ENCODE measurements around the gene UBL3. TPM values are rescaled to one million over a fixed set of nuclear protein-coding genes. Genes with fewer than 3 reads are reported as not detected.

The UBL3 gene
- total RNA-seq, 2 experiments from 2014 or later, result 7.2 to 8.1 TPM

DNA sequence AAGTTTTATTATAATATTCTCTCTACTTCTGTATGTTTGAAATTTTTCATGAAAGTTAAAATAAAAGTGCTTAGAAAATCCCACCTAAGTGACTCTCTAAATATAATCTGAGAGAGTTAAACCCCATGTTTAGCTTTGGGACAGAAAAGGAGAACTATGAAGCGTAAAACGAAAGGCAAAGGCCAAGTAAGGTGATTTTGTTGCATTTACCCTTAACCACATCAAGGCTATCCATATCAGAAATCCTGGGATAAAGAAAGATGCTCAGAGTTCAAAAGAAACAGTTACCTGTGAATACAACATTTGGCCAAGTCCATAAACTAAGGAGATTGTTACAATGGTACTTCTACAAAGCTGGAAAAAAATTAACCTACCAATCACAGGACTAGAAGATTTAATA is 31.3 kb downstream of the UBL3 start:
- intact Hi-C loops (cut with micrococcal nuclease), result no loop called here
- H3K36me3 Mint-ChIP-seq (ENCODE audit: low read depth), result peaks cover 10% of the 10 kb centered on the region
- CTCF ChIA-PET, result interaction anchor here (0.8 to 1.8 kb wide), 3 partner anchors 9 to 293 kb away, joined by 3 to 7 read pairs (median 3); no protein-coding TSS in a partner anchor
- POLR2A ChIA-PET, result no interaction called here
- peaks cover 42% of the 10 kb centered on the region for H3K4me1 Mint-ChIP-seq (ENCODE audit: low read depth)
- H3K27me3 Mint-ChIP-seq, result no peaks in the 10 kb centered on the region
- no peak overlapping the region for H3K27ac Mint-ChIP-seq
- no peak for ATAC-seq
- TF ChIP-seq, protein P1, sequence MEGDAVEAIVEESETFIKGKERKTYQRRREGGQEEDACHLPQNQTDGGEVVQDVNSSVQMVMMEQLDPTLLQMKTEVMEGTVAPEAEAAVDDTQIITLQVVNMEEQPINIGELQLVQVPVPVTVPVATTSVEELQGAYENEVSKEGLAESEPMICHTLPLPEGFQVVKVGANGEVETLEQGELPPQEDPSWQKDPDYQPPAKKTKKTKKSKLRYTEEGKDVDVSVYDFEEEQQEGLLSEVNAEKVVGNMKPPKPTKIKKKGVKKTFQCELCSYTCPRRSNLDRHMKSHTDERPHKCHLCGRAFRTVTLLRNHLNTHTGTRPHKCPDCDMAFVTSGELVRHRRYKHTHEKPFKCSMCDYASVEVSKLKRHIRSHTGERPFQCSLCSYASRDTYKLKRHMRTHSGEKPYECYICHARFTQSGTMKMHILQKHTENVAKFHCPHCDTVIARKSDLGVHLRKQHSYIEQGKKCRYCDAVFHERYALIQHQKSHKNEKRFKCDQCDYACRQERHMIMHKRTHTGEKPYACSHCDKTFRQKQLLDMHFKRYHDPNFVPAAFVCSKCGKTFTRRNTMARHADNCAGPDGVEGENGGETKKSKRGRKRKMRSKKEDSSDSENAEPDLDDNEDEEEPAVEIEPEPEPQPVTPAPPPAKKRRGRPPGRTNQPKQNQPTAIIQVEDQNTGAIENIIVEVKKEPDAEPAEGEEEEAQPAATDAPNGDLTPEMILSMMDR (IDR thresholded peaks at IDR 0.05), result no peak
- peaks cover 1% of the 10 kb centered on the region for H3K9me3 Mint-ChIP-seq
- H3K4me3 Mint-ChIP-seq, result no peak overlapping the region
- no peak for DNase-seq

DNA sequence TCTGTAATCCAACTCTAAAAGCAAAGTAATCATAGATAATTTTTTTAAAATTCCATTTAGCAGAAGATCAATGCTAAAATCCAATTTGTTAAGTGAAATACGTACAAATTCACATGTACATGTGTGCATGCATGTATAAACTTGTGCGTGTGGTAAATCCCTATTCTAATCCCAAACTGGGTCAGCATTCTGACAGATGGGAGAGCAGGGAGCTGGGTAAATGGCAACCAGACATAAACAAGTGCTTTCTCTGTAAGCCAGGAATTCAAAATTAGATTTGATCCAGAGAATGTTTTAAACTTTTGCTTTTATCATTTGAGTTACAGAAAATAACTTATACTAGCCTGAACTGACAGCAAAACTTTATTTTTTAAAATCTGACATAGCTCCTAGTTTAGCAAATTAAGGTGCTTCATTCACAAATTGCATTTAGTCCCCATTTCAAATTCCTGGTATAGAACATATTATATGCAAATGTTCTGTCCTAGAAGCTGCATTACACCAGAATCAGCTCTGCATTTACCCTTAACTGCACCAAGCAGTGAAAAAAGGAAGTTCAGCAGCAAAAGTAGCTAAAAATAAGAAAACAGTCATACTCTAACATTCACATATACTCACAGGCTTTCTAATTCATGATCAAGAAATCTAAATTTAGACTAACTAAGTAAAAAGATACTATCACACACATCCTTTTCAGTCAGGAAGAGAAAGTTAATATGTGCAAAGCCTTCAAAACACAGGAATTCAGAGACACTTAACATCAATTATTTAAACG is 32.6 kb downstream of the UBL3 start:
- ChIA-PET CTCF (interaction anchor here (0.7 to 2.3 kb wide), 6 partner anchors 10 to 298 kb away, joined by 3 to 6 read pairs (median 4); no protein-coding TSS in a partner anchor), POLR2A (interaction anchor here (1.3 kb wide), 1 partner anchor 9 kb away, joined by 3 read pairs; no protein-coding TSS in a partner anchor)
- Mint-ChIP-seq H3K4me3 (peak overlapping the region; percentile 56), H3K27ac (peak overlapping the region; percentile 76), H3K4me1 (ENCODE audit: low read depth) (peaks cover 42% of the 10 kb centered on the region), H3K9me3 (peaks cover 1% of the 10 kb centered on the region), H3K27me3 (no peaks in the 10 kb centered on the region), H3K36me3 (ENCODE audit: low read depth) (peaks cover 10% of the 10 kb centered on the region)
- intact Hi-C loops (cut with micrococcal nuclease), result no loop called here
- ATAC-seq (peak; percentile 66), DNase-seq (no peak)
- TF ChIP-seq, protein P1 (IDR thresholded peaks at IDR 0.05), result no peak

DNA sequence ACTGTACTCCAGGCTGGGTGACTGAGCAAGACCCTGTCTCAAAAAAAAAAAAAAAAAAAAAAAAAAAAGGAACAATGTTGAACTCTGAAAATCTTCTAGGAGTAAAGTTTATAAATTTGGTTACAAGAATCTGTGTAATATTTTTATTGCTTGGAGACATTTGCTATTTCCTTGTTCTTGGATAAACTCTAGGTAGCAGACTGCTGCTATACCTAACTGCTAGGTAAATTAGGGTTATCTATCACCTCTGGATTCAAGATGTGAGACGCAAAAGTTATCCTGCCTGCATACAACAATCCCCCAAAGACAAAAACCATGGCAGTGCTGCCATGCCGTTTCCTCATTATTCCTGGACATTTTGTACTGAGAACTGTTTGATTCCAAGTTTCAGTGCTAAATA is 33.7 kb downstream of the UBL3 start:
- peaks cover 1% of the 10 kb centered on the region for H3K9me3 Mint-ChIP-seq
- ChIA-PET CTCF (interaction anchor here (1.5 to 2.3 kb wide), 2 partner anchors 9 to 14 kb away, joined by 3 to 6 read pairs; no protein-coding TSS in a partner anchor), POLR2A (no interaction called here)
- no peak overlapping the region for H3K27ac Mint-ChIP-seq
- DNase-seq (no peak), ATAC-seq (no peak)
- intact Hi-C loops (cut with micrococcal nuclease), result no loop called here
- H3K27me3 Mint-ChIP-seq, result no peaks in the 10 kb centered on the region
- H3K4me3 Mint-ChIP-seq, result no peak overlapping the region
- TF ChIP-seq, protein P1 (IDR thresholded peaks at IDR 0.05), result no peak
- H3K4me1 Mint-ChIP-seq (ENCODE audit: low read depth), result peaks cover 42% of the 10 kb centered on the region
- H3K36me3 Mint-ChIP-seq (ENCODE audit: low read depth), result peaks cover 6% of the 10 kb centered on the region

DNA sequence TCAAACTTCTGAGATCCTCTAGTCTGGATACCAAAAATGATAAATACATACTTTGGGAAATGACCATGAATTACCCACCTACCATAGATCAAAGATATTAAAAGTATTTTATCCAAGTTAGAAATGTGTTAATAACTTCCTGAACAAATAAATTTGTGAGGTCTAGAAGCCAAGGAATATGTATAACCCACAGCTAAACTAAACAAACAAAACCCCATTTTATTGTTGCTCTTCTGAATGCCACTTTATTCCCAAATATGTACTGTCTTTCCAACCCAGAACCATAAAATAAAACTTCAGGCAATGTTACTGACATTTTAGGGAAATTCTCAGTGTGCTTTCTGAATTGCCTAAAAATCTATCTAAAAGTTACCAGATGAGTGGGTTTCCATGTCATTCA is 35.1 kb downstream of the UBL3 start:
- H3K4me1 Mint-ChIP-seq (ENCODE audit: low read depth), result peaks cover 48% of the 10 kb centered on the region
- H3K36me3 Mint-ChIP-seq (ENCODE audit: low read depth), result peaks cover 3% of the 10 kb centered on the region
- no peak for ATAC-seq
- intact Hi-C loops (cut with micrococcal nuclease), result no loop called here
- H3K4me3 Mint-ChIP-seq, result no peak overlapping the region
- no peaks in the 10 kb centered on the region for H3K27me3 Mint-ChIP-seq
- no peak for DNase-seq
- H3K9me3 Mint-ChIP-seq, result no peaks in the 10 kb centered on the region
- TF ChIP-seq, protein P1 (IDR thresholded peaks at IDR 0.05), result no peak
- CTCF ChIA-PET, result interaction anchor here (1.0 to 1.5 kb wide), 2 partner anchors 8 to 13 kb away, joined by 3 read pairs; no protein-coding TSS in a partner anchor
- H3K27ac Mint-ChIP-seq, result no peak overlapping the region
- POLR2A ChIA-PET, result no interaction called here

DNA sequence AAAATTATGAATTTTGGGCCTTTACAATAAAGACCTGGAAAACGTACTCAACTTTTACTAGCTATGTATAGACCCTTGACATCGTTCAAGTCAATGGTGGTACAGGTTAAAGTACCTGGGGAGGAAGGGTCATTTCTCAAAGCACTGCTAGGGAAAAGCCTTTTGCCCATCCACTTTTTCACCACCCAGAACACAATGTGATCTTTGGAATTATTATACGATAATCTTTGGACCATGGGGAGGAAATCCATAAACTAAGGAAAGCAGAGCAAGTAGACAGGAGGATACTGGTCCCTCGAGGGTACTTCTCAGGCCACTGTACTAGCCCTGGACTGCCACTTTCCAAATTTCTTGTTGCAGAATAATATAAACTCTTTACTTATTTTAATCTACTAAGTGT is 39.5 kb downstream of the UBL3 start:
- intact Hi-C loops (cut with micrococcal nuclease), result no loop called here
- no peaks in the 10 kb centered on the region for H3K36me3 Mint-ChIP-seq (ENCODE audit: low read depth)
- no peaks in the 10 kb centered on the region for H3K9me3 Mint-ChIP-seq
- ChIA-PET CTCF (interaction anchor here (1.0 to 1.3 kb wide), 2 partner anchors 302 to 304 kb away, joined by 3 to 6 read pairs; no protein-coding TSS in a partner anchor), POLR2A (no interaction called here)
- no peak overlapping the region for H3K27ac Mint-ChIP-seq
- TF ChIP-seq, protein P1 (IDR thresholded peaks at IDR 0.05), result no peak
- no peaks in the 10 kb centered on the region for H3K27me3 Mint-ChIP-seq
- ATAC-seq, result no peak
- no peak overlapping the region for H3K4me3 Mint-ChIP-seq
- DNase-seq, result no peak
- H3K4me1 Mint-ChIP-seq (ENCODE audit: low read depth), result peaks cover 46% of the 10 kb centered on the region
